ENCODE results near the gene C11orf98.
"Not testable (repeated sequence)": the region's sequence is repeated elsewhere in the genome, so short reads cannot be mapped to it uniquely, and the experiment has no call there.

- not testable (repeated sequence) for TF ChIP-seq SP1 (CRISPR knock-in tag; conservative IDR thresholded peaks at IDR 0.05); IRF1 (CRISPR knock-in tag; IDR thresholded peaks at IDR 0.05); CTCF (IDR thresholded peaks at IDR 0.05); NFYB (CRISPR knock-in tag; conservative IDR thresholded peaks at IDR 0.05; ENCODE audit: low read depth); ZNF512 (CRISPR knock-in tag; IDR thresholded peaks at IDR 0.05; ENCODE audit: borderline replicate concordance); ARID4B (CRISPR knock-in tag; IDR thresholded peaks at IDR 0.05; ENCODE audit: borderline replicate concordance); ZBTB21 (CRISPR knock-in tag; IDR thresholded peaks at IDR 0.05; ENCODE audit: borderline replicate concordance); E2F1 (CRISPR knock-in tag; IDR thresholded peaks at IDR 0.05); ZNF121 (CRISPR knock-in tag; IDR thresholded peaks at IDR 0.05); ATF2 (CRISPR knock-in tag; IDR thresholded peaks at IDR 0.05; ENCODE audit: borderline replicate concordance, low read depth); PRDM15 (CRISPR knock-in tag; IDR thresholded peaks at IDR 0.05); MAX (CRISPR knock-in tag; IDR thresholded peaks at IDR 0.05); E2F5 (CRISPR knock-in tag; IDR thresholded peaks at IDR 0.05)
These were observed 48.1 kb downstream of the C11orf98 start for GRCh38 chr11:62616957-62617356.

Measured in WTC11 (cell line).